Fibroblast of the aortic adventitia (primary cell): ENCODE data around the gene CCDC169. TPM values are rescaled to one million over a fixed set of nuclear protein-coding genes. Genes with fewer than 3 reads are reported as not detected.
A peak's percentile ranks its signal among the peaks of the same experiment; 100 is the strongest.

Experiments used
- DNase-seq: peaks from one replicate; pipeline ENCODE4 v3.0.0-alpha.2; 2010; ENCODE audit warnings: low read depth
- H3K4me3 ChIP-seq: 2 replicates; pipeline ENCODE4 v1.5.1; 2011; ENCODE audit warnings: low read depth, mild to moderate bottlenecking, control low read depth, low read length, moderate library complexity
- total RNA-seq: library from RNA; depleted of rRNA; stranded (reverse); fragments of >200 nt; gene quantifications from 2 replicates; pipeline ENCODE4 v1.2.3, GENCODE V29; 2012; ENCODE audit warnings: low replicate concordance
- TF ChIP-seq, protein P1 (sequence below): IDR thresholded peaks from 2 replicates; pipeline ENCODE4 v1.5.1; 2011; ENCODE audit warnings: mild to moderate bottlenecking, low read length, control low read depth, inconsistent platforms; ENCODE audit not compliant: insufficient read depth

CCDC169 gene
- total RNA-seq, 1 donor, result 4.1 TPM

DNA sequence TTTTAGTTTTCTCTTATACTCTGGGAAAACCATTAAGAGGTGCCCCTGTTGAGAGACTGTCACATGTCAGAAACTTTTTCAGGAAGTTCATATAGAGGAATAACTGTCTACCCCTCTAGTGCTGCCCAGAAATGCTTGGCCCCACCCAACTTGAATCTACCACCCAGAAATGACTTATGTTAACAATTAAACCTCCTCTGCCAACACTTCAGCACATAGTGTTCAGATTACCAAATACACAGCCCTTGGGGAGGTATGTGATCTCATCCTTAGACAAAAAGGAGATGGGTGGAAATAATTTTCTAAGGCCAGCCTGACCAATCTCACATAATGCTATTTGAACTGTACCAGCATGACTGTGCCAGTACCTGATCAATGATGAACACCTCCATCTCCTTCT, 35.6 kb downstream of the CCDC169 start:
- peak; percentile 32 for DNase-seq
- TF ChIP-seq, protein P1, sequence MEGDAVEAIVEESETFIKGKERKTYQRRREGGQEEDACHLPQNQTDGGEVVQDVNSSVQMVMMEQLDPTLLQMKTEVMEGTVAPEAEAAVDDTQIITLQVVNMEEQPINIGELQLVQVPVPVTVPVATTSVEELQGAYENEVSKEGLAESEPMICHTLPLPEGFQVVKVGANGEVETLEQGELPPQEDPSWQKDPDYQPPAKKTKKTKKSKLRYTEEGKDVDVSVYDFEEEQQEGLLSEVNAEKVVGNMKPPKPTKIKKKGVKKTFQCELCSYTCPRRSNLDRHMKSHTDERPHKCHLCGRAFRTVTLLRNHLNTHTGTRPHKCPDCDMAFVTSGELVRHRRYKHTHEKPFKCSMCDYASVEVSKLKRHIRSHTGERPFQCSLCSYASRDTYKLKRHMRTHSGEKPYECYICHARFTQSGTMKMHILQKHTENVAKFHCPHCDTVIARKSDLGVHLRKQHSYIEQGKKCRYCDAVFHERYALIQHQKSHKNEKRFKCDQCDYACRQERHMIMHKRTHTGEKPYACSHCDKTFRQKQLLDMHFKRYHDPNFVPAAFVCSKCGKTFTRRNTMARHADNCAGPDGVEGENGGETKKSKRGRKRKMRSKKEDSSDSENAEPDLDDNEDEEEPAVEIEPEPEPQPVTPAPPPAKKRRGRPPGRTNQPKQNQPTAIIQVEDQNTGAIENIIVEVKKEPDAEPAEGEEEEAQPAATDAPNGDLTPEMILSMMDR, result no peak
- no peak overlapping the region for H3K4me3 ChIP-seq

DNA sequence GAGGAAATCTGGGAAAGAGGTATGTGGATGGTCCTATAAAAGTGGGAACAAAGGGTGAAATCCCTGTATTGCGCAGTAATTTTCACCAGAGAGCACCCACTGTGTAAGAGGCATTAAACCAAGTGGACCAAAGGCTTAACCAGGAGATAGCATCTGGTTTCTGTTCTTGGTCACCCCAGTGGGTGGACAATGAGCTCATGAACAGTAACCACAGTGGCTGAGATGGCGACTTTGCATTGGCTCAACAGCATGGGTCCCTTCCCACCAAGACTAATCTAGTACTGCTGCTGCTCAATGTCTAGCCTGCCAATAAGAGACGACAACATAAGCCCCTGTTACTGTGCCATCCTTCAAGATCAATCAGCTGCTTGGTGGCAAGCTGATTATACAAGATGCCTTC, 36.6 kb downstream of the CCDC169 start:
- TF ChIP-seq, protein P1, result no peak
- DNase-seq, result no peak
- H3K4me3 ChIP-seq, result no peak overlapping the region

DNA sequence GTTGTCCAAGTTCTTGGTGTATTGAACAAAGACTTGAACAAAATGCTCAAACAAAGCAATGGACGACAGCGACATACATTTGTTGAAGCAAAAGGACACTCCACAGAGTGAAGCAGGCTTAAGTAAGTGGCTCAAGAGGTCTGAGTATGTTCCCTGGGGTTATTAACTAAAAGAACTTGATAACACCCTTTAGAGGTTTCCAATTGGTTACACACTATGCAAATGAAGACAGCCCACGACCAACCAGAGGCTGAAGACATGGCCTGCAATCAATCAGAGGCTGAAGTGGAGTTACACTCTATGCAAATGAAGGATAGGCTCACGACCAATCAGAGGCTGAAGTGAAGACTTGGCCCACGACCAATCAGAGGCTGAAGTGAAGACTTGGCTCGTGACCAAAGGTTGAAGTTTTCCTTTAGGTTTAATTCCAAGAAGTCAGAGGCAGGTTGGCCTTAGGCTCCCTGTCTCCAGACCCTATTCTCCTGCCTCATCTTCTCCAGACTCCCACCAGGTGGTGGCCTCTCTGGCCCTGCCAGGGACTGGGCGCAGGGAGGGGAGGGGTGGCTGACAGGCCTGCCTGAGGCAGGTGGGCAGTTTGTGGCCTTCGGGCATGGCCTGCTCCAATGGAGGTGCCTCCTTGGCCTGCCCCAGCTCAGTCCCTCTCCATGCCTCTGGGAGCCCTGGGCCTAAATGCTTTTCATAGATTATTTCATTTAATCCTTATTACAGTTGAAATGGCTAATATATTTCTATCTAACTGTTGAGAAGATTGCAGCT, 38.1 kb downstream of the CCDC169 start:
- no peak for DNase-seq
- no peak overlapping the region for H3K4me3 ChIP-seq
- TF ChIP-seq, protein P1, result no peak

DNA sequence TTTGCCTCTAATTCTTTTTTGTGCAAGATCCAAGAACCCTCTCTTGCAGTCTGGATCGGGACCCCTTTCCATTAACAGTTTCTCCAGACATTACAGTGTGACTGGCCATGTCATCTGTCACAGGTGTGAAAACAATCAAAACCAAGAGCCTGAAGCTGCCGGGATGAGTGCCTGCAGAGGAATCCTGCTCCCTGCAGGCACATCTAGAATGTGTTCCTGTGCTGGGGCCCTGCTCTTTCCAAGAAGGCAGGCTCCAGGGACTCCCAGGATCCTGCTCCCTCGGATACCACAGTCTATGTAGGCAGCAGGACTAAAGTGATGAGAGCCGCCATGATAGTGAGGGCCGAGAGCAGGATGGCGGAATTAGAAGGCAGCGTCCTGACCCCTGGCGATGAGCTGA, 38.8 kb downstream of the CCDC169 start:
- TF ChIP-seq, protein P1, result no peak
- DNase-seq, result no peak
- no peak overlapping the region for H3K4me3 ChIP-seq

DNA sequence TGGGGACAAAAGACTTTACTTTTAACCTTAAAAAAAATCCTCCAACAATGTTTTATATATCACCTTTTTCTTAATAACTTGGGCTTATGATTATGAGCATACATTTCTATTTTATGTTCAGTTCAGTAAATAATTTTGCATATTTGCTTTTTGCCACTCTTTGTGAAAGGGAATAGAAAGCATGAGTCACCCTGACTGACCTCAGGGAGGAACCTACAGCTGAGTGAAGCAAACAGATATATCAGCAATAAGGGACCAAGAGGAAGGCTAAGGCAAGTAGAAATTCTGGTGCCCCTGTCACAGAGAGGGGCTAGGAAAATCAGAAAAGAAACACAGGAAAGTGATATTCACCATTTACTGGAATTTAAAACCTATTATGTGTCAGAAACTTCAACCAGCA, 46.1 kb downstream of the CCDC169 start:
- H3K4me3 ChIP-seq, result no peak overlapping the region
- peak; percentile 15 for DNase-seq
- TF ChIP-seq, protein P1, result no peak

DNA sequence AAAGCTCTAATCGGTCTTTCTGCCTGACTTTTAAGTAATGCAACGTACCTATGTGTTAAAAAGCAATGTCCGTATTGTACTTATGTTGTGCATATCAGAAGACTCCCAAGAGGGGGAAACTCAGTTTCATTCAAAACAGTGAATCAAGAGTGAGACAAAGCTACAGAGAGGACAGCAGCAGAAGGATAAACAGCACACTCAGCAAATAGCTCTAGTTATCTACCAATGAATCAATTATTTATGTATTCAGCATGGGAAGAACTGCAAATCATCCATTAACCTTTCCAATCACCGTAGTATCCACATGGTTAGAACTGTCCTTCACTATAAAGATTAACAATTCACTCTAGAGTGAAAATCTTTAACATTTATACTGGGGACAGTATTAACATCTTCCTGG, 46.6 kb downstream of the CCDC169 start:
- DNase-seq, result no peak
- TF ChIP-seq, protein P1, result no peak
- H3K4me3 ChIP-seq, result no peak overlapping the region

DNA sequence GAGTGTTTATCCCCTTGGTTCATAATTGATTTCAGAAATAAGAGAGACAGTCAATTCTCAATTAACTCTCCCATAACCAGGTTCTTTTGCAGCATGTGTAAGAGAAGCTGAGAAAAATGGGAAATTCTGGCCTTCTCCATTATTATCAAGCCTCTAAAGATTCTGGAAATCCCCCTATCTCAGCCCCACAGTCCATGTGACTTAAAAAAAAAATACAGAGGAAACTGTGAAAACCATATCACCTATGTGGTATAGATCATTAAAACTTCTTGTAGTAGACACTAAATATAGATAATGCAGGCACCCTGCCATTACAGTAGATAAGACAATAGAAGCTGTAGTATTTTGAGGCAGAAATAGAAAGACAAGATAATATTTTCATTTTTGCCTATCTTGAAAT, 48.9 kb downstream of the CCDC169 start:
- no peak for DNase-seq
- TF ChIP-seq, protein P1, result no peak
- H3K4me3 ChIP-seq, result no peak overlapping the region
